Epidermal melanocyte (primary cell): Measurements from ENCODE around the gene DESI1.
"Not testable (repeated sequence)": the region's sequence is repeated elsewhere in the genome, so short reads cannot be mapped to it uniquely, and the experiment has no call there.

Experiments used
- DNase-seq: peaks from one replicate; pipeline ENCODE4 v3.0.0; 2011; ENCODE audit warnings: low spot score; ENCODE audit not compliant: insufficient read length

DESI1 gene

GRCh38 chr22:41636467-41636866 lies 15.6 kb upstream of the DESI1 start:
- no peak for DNase-seq

GRCh38 chr22:41634610-41635009 lies 13.8 kb upstream of the DESI1 start:
- not testable (repeated sequence) for DNase-seq

- not testable (repeated sequence) for DNase-seq
These were observed 10.8 kb upstream of the DESI1 start for GRCh38 chr22:41631615-41632014.

GRCh38 chr22:41631115-41631514 lies 10.3 kb upstream of the DESI1 start:
- not testable (repeated sequence) for DNase-seq

GRCh38 chr22:41625577-41625976 lies 4.7 kb upstream of the DESI1 start:
- no peak for DNase-seq

DNA sequence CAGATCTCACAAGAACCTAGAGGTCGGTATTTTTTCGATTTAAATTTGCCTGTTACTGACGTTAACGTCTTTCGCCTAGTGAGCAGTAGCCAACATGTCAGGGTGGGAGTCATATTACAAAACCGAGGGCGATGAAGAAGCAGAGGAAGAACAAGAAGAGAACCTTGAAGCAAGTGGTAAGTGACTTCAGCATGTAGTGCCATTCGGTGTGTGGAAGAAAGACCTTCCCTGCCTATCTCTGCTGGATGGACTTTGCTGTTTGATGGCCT lies 1.0 kb upstream of the DESI1 start:
- no peak for DNase-seq

GRCh38 chr22:41621099-41621910 lies 462 bp upstream of the DESI1 start, which contains the start of gene XRCC6:
TSS of gene XRCC6 (plus strand) at chr22:41621295. CDS start at chr22:41622005, 710 bp downstream.
- DNase-seq: peak; percentile 98

DNA sequence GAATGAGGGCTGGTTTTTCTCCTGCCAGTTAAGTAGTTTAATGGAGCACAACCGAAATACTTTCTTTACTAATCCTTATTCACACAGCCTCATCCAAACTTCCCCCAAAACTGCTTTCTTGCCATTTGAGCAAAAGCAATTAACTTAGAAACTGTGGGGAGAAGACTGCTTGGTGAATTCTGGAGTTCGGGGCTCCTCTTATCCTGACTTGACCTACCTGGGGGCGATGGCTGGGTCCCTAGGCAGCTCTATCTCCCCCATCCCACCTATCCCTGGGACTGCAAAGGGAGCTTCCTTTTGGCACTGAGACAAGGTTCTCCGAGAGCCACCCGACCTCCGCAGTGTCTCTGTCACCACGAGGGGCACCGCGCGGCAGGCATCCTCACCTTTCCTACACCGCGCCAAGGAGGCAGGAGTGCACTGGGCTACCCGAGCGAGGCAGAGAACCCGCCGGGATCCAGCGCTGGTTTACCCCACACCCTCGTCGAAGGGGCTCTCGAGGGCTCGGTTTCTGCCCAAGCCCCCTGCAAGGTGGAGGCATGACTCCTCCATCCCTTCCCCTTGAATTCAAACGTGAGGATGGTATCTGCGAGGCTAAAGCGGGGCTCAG lies 759 bp downstream of the DESI1 start:
- no peak for DNase-seq

DNA sequence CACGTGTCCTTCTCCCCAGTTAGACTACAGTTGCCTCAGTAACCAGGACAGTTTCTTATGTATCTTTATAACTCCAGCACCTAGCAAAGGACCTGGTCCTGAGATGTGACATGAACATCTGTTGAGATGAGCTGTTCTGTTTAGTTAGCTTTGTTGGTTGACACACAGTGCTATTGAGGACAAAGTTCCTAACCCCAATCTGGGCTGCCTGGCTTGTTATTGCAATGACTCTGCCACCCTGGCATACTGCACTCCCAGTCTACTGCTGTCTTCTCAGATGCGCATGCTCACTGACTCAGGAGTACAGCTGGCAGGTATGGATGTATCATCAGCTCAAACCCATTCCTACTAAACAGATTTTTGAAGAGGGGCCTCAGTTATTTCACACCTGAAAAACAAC lies 7.4 kb downstream of the DESI1 start:
- DNase-seq: no peak

GRCh38 chr22:41612603-41613306 lies 8.1 kb downstream of the DESI1 start:
- DNase-seq: no peak

DNA sequence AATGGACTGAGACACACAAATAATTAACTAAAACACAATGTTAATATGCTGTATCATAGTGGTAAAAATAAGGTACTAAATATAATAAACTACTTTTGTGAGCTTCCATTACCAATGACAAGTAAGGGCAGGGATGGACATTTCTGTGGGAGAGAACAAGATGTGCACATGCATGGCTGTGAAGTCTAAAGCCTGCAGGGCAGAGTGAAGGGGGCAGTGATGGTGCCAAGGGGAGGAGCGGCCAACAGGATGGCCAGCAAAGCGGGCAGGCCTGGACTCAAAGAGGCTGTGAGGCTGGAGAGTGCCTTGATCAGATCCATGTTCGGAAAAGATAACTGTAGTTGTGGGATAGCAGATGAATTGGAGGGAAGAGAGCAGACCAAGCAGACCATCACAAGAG lies 12.5 kb downstream of the DESI1 start:
- DNase-seq: no peak

- no peak for DNase-seq
These were observed 16.9 kb downstream of the DESI1 start for GRCh38 chr22:41603873-41604332.

- no peak for DNase-seq
These were observed 19.9 kb downstream of the DESI1 start for GRCh38 chr22:41600976-41601375.

DNA sequence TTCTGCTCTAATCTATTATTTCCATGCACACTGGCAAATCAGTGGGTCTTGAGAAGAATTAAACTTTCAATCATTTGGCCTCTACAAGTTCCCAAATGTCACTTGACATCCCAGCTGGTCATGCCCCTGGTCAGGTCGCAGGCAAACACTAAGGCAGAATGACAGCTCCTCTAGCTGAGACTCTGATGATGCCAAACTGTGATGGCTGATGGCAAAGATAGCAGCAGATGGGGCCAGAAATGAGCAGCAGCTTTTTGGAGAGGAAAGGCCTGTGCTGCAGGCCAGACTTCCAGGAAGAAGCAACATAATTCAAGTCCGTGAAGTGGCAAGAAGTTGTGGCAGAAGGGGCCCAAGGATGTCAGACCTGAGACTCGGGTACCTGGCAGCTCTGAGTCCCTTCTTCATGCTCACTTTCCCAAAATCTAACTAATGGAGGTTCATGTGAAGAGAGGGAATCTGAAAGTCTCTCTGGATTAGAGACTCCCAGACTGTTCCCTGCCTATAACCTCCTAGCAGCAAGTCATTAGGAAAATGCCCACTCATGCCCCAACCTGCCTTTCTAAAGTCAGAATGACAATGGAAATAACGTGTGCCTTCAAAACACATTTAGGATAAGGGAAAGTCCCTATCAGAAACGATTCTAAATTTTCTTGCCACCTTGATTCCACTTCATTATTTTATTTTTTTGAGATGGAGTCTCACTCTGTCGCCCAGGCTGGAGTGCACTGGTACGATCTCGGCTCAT lies 21.8 kb downstream of the DESI1 start:
- DNase-seq: no peak

- DNase-seq: no peak
These were observed 22.8 kb downstream of the DESI1 start for GRCh38 chr22:41598081-41598480.

- no peak for DNase-seq
These were observed 23.2 kb downstream of the DESI1 start for GRCh38 chr22:41597635-41597953.

- peak; percentile 90 for DNase-seq
These were observed 23.8 kb downstream of the DESI1 start for GRCh38 chr22:41596776-41597634.

DNA sequence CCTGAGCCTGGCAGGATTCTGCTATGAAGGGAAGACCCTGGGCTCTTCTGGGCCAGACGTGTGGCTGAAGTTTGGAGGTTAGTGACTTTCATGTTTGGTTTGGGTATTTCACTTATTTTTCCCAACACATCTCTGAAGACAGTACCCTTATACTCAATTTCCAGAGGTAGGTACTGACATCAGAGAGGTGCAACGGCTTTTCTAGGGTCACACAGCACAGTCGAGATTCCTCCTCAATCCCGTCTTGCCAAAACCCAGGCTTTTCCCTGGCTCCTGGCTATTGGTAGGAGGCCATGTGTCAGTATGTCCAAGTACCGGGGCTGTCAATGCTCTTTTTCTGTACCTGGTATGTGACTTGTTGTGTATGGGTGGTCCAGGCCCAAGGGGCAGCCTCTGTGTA lies 25.1 kb downstream of the DESI1 start:
- no peak for DNase-seq

DNA sequence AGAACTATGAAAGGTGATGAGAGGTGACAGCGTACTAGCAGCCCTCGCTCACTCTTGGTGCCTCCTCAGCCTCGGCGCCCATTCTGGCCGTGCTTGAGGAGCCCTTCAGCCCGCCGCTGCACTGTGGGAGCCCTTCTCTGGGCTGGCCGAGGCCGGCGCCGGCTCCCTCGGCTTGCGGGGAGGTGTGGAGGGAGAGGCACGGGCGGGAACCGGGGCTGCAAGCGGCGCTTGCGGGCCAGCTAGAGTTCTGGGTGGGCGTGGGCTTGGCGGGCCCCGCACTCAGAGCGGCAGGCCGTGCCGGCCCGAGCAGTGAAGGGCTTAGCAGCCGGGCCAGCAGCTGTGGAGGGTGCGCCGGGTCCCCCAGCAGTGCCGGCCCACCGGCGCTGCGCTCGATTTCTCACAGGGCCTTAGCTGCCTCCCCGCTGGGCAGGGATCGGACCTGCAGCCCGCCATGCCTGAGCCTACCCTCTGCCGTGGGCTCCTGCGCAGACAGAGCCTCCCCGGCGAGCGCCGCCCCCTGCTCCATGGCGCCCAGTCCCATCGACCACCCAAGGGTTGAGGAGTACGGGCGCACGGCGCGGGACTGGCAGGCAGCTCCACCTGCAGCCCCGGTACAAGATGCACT lies 27.4 kb downstream of the DESI1 start:
- DNase-seq: not testable (repeated sequence)
